ENCODE results near the gene CD2AP.

GRCh38 chr6:47524136-47524845, 46.7 kb downstream of the CD2AP start:
- TF ChIP-seq EP300 (IDR thresholded peaks at IDR 0.05) (no peak), CTCF (IDR thresholded peaks at IDR 0.05) (no peak), POLR2A (IDR thresholded peaks at IDR 0.05) (no peak), POLR2AphosphoS5 (IDR thresholded peaks at IDR 0.05) (no peak)

All from gastroesophageal sphincter (tissue), 3 donors.